Measurements from ENCODE around the gene MRPL12.
"Not testable (repeated sequence)": the region's sequence is repeated elsewhere in the genome, so short reads cannot be mapped to it uniquely, and the experiment has no call there.

The MRPL12 gene

DNA sequence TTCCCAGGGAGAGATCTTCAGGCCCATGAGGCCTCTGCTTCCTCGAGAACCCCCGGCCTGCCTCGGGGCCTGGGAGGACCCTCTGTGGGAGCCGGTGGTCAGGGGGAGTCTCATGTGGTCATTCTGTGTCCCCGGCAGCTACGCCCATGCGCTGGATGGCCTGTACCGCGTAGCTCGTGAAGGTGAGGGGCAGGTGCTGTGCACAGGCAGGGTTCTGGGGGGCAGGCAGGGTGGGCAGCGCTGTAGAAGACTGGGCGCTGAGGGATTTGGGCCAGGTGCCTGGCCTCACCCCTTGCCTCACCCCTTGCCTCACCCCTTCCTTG is 13.5 kb downstream of the MRPL12 start:
- DNase-seq (ENCODE audit: low read depth, low spot score): no peak

GRCh38 chr17:81717049-81717765 is 14.0 kb downstream of the MRPL12 start:
- DNase-seq (ENCODE audit: low read depth, low spot score): no peak

DNA sequence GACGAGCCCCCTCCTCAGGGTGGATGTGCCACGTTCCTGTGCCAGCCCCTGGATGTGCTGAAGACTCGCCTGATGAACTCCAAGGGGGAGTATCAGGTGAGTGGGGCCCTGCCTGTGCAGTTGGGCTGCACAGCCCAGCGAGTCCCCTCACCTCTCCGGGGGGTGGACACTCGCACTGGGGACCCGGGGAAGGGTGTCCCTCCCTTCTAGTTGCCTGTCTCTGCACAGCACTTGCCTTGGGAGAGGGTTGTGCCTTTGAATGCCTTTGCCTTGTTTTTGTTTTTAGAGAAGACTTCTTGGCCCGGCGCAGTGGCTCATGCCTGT is 14.6 kb downstream of the MRPL12 start:
- no peak for DNase-seq (ENCODE audit: low read depth, low spot score)

- no peak for DNase-seq (ENCODE audit: low read depth, low spot score)
These were observed 16.5 kb downstream of the MRPL12 start for GRCh38 chr17:81719410-81720266.

DNA sequence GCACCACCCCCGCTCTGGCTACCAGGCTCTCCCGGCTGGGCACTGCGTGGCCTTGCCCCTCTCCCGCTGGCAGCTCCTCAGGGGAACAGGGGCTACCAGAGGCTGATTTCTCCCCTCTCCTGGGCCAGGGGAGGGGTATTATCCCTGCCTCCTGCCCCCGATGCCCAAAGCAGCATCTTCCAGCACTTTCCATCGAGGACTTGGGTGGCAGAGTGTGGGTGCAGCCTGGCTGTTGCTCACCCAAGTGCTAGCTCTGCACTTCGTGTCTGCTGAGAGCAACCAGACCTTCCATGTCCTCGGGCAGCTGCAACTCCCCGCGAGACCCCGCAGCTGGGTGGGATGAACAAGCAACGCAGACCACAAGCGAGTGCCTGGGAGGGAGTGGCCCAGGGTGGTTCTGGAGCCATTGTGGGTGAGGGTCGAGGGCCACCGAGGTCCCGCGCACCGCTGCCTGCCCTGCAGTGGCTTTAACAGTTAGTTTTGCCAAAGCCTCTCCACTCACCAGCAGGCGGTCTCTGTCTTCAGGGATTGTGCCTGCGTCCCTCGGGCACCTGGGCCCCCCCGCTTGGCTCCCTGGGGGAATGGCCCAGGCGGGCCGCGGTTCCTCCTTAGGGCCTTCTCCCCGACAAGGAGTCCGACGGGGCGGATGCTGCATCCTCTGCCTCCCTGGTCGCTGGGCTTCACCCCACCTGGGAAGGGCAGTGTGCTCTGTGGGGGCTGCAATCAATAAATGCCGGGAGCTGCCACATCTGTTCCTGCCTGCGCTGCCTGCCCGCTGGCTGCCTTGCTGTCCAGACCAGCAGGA is 17.3 kb downstream of the MRPL12 start:
- DNase-seq (ENCODE audit: low read depth, low spot score): no peak

DNA sequence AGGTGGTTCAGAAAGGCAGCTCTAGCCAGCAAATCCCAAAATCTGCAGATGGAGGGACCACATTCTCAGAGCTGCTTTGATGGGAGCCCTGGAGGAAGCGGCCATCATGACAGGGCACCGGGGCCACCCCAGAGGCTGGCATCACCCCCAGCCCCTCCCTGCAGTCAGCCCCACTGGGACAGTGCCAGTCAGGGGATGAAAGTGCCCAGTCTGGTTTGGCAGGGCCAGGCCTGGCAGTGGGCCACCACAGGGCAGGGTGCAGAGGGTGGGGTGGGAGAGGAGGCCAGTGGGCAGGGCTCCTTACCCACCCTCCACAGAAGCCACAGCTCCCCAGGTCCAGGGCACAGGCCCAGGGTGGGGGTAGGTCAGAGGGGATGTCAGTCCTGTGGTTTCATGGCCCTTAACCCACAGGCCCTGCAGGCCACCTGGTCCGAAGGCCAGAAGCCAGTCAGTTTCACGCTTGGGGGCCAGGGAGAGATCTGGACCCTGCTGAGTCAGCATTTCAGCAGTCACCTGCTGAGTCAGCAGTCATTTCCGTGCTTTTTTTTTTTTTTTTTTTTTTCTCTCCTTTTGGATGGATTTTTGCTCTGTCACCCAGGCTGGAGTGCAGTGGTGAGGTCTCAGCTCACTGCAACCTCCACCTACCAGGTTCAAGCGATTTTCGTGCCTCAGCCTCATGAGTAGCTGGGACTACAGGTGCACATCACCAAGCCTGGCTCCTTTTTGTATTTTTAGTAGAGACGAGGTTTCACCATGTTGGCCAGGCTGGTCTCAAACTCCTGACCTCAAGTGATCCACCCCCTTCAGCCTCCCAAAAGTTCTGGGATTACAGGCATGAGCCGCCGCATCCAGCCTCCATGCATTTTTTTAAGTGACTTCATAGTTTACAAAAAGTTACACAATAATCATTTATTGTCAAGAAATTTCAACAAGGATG is 19.3 kb downstream of the MRPL12 start:
- DNase-seq (ENCODE audit: low read depth, low spot score): no peak

DNA sequence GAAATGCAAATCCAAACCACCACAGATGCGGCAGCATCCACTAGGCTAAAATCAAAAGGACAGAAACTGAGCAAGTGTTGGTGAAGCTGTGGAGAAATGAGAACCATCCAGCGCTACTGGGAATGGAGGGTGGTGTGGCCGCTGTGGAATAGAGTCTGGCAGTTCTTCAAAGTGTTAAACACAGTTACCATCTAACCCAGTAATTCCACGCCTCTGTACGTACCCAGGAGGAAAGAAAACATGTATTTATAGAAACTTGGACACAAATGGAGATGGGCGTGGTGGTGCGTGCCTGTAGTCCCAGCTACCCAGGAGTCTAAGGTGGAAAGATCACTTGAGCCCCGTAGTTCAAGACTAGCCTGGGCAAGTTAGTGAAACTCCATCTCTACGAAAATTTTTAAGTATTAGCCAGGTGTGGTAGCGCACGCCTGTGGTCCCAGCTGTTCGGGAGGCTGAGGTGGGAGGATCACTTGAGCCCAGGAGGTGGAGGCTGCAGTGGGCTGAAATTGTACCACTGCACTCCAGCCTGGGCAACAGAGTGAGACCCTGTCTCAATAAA is 20.6 kb downstream of the MRPL12 start:
- no peak for DNase-seq (ENCODE audit: low read depth, low spot score)

DNA sequence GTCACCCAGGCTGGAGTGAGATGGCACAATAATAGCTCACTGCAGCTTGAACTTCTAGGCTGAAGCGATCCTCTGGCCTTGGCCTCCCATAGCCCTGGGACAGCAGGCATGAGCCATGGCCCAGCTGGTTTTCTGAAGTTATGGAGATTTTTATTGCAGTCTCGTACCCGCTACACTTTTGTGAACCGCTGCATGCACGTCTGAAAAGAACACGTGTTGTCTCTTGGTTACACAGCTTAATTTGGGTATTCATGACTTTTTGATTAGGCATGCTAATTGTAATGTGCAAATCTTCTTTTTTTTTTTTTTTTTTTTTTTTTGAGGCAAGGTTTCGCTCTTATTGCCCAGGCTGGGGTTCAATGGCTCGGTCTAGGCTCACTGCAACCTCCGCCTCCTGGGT is 22.3 kb downstream of the MRPL12 start:
- DNase-seq (ENCODE audit: low read depth, low spot score): no peak

GRCh38 chr17:81726004-81726403 is 22.8 kb downstream of the MRPL12 start:
- DNase-seq (ENCODE audit: low read depth, low spot score): no peak

DNA sequence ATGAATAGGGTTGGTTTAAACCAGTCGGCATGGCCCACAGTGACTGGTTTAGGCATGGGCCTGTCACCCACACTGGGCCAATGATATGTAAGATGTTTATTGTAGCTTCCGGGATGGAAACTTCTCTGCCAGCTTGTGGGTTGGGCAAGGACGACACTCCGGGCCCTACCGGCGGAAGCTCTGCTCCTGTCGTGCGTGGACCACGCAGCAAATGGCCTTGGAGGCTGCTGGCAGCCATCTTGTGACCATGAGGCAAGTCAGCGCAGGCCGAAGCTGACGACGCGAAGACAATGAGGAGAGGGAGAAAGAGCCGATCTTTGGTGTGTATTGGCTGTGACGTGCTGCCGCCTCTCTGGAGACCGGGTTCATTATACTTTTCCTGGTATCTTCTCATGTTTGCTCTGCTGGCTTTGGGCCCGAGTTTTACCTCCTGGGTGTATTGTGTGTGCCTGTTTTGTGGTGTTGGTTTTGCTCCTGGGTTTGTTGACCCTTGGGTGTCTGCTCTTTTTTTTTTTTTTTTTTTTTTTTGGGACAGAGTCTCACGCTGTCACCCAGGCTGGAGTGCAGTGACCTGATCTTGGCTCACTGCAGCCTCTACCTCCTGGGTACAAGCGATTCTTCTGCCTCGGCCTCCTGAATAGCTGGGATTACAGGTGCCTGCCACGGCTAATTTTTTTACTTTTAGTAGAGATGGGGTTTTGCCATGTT is 24.3 kb downstream of the MRPL12 start:
- no peak for DNase-seq (ENCODE audit: low read depth, low spot score)

- DNase-seq (ENCODE audit: low read depth, low spot score): no peak
These were observed 30.6 kb downstream of the MRPL12 start for GRCh38 chr17:81733507-81734404.

DNA sequence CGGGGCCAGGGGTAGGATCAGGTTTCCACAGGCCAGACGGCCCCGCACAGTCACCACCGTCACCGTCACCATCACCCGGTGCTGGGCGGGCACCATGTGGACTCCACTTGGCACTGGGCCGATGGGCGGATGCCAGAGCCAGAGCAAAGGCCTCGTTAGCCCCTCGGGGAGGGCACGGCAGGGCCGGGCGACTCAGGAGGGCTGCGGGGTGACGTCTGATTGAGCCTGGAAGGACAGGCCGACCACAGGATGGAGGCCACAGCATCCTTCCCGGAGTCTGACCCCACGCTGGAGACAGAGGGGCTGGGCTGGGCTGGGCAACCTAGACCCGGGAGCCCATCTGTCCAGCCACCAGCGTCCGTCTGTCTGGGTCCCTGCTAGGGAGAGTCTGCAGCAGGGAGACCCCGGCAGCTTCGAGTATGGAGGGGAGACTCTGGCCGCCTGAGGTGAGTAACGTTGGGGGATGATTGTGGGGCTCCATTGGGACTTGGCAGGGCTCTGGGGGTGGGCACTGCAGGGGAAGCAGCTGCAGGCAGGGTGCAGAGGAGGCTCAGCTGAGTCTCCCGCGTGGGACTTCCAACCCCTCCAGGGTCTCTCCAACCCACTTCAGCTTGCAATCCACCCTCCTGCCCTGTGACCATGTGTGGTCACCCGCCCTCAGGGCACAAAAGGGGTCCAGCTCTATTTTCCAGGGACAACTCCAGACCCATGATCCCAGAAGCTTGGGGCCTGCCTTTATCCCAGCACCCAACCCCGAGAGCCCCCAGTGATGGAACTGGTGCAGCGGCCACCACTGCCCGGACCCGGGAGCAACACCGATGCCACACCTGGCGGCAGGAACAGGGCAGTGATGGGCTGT is 31.5 kb downstream of the MRPL12 start:
- DNase-seq (ENCODE audit: low read depth, low spot score): no peak

DNA sequence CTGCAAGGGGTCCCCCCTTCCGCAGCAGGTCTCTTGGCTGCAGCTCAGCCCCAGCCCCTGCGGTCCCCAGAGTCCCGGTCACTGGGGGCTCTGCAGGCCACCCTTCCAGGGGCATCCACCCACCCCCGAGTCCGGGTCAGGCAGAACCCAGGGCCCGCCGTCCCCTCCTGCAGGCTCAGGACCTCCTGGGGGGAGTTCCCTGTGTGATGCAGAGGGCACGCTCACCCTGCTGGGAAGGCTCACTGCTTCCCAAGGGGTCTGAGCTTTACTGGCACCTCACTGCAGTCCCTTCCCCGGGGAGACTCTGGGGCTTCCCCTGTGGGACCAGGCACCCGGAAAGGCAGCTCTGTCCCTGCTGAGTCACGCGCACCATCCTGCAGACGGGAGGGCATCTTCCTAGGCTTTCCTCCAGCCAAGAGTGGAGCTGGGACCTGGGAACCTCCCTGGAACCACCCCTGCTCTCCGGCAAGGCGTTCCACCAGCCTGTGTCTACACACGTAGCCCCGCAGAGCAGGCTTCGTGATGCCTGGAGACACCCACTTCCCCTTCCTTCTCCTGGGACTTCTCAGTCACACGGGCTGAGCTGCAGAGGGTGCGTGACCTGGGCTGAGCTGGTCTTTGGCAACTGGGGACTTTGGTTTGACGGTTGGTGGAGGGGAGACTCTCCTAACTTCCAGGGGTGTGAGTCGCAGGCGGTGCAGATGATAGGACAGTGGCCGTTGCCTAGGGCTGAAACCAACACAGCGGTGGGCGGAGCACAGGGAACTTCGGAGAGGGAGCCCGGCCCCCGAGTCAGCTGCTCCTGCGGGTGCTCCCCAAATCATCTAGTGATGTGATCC is 32.3 kb downstream of the MRPL12 start:
- DNase-seq (ENCODE audit: low read depth, low spot score): no peak

GRCh38 chr17:81737947-81738800 is 35.0 kb downstream of the MRPL12 start:
- no peak for DNase-seq (ENCODE audit: low read depth, low spot score)

GRCh38 chr17:81738801-81739393 is 35.7 kb downstream of the MRPL12 start:
- DNase-seq (ENCODE audit: low read depth, low spot score): no peak

DNA sequence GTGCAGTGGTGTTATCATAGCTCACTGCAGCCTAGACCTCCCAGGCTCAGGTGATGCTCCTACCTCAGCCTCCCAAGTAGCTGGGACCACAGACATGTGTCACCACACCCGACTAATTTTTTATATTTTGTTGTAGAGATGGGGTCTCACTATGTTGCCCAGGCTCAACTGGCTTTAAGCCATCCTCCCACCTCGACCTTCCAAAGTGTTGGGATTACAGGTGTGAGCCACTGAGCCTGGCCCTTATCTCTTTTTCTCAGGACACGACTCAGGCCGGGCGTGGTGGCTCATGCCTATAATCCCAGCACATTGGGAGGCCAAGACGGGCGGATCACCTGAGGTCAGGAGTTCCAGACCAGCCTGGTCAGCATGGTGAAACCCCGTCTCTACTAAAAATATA is 36.4 kb downstream of the MRPL12 start:
- DNase-seq (ENCODE audit: low read depth, low spot score): not testable (repeated sequence)

Data from brain pericyte (primary cell).